ENCODE data around the gene RASGRP4.
A peak's percentile ranks its signal among the peaks of the same experiment; 100 is the strongest.
"Not testable (repeated sequence)": the region's sequence is repeated elsewhere in the genome, so short reads cannot be mapped to it uniquely, and the experiment has no call there.

The RASGRP4 gene

GRCh38 chr19:38412491-38412890 is 13.5 kb downstream of the RASGRP4 start:
- H3K9me3 Mint-ChIP-seq: no peaks in the 10 kb centered on the region
- H3K36me3 Mint-ChIP-seq (ENCODE audit: low read depth): peaks cover 11% of the 10 kb centered on the region
- H3K4me1 Mint-ChIP-seq (ENCODE audit: low read depth): peaks cover 9% of the 10 kb centered on the region
- H3K27me3 Mint-ChIP-seq (ENCODE audit: low read depth): no peaks in the 10 kb centered on the region
- H3K4me3 Mint-ChIP-seq: no peak overlapping the region
- H3K27ac Mint-ChIP-seq: no peak overlapping the region

GRCh38 chr19:38411898-38412297 is 14.1 kb downstream of the RASGRP4 start:
- H3K27me3 Mint-ChIP-seq (ENCODE audit: low read depth); H3K27ac Mint-ChIP-seq; H3K4me1 Mint-ChIP-seq (ENCODE audit: low read depth); H3K9me3 Mint-ChIP-seq; H3K4me3 Mint-ChIP-seq: not testable (repeated sequence)
- H3K36me3 Mint-ChIP-seq (ENCODE audit: low read depth): peaks cover 14% of the 10 kb centered on the region

GRCh38 chr19:38411041-38411712 is 14.8 kb downstream of the RASGRP4 start:
- Mint-ChIP-seq H3K9me3 (no peaks in the 10 kb centered on the region), H3K4me1 (ENCODE audit: low read depth) (no peaks in the 10 kb centered on the region), H3K27ac (no peak overlapping the region), H3K27me3 (ENCODE audit: low read depth) (no peaks in the 10 kb centered on the region), H3K4me3 (no peak overlapping the region), H3K36me3 (ENCODE audit: low read depth) (peaks cover 14% of the 10 kb centered on the region)

- H3K9me3 Mint-ChIP-seq; H3K4me3 Mint-ChIP-seq; H3K27ac Mint-ChIP-seq; H3K4me1 Mint-ChIP-seq (ENCODE audit: low read depth); H3K27me3 Mint-ChIP-seq (ENCODE audit: low read depth): not testable (repeated sequence)
- H3K36me3 Mint-ChIP-seq (ENCODE audit: low read depth): peaks cover 15% of the 10 kb centered on the region
These were observed 15.6 kb downstream of the RASGRP4 start for GRCh38 chr19:38410407-38410806.

- Mint-ChIP-seq H3K4me1 (ENCODE audit: low read depth) (no peaks in the 10 kb centered on the region), H3K27me3 (ENCODE audit: low read depth) (no peaks in the 10 kb centered on the region), H3K9me3 (no peaks in the 10 kb centered on the region), H3K4me3 (no peak overlapping the region), H3K36me3 (ENCODE audit: low read depth) (peaks cover 19% of the 10 kb centered on the region), H3K27ac (no peak overlapping the region)
These were observed 16.3 kb downstream of the RASGRP4 start for GRCh38 chr19:38409631-38410133.

GRCh38 chr19:38405276-38405675 is 20.7 kb downstream of the RASGRP4 start:
- no peaks in the 10 kb centered on the region for H3K9me3 Mint-ChIP-seq
- H3K27me3 Mint-ChIP-seq (ENCODE audit: low read depth): no peaks in the 10 kb centered on the region
- no peak overlapping the region for H3K4me3 Mint-ChIP-seq
- peaks cover 23% of the 10 kb centered on the region for H3K36me3 Mint-ChIP-seq (ENCODE audit: low read depth)
- no peak overlapping the region for H3K27ac Mint-ChIP-seq
- H3K4me1 Mint-ChIP-seq (ENCODE audit: low read depth): peaks cover 10% of the 10 kb centered on the region

- Mint-ChIP-seq H3K27me3 (ENCODE audit: low read depth) (no peaks in the 10 kb centered on the region), H3K27ac (no peak overlapping the region), H3K9me3 (no peaks in the 10 kb centered on the region), H3K4me3 (peak overlapping the region; percentile 90), H3K36me3 (ENCODE audit: low read depth) (peaks cover 22% of the 10 kb centered on the region), H3K4me1 (ENCODE audit: low read depth) (peaks cover 10% of the 10 kb centered on the region)
These were observed 21.2 kb downstream of the RASGRP4 start for GRCh38 chr19:38404858-38405257.

GRCh38 chr19:38402967-38403674 is 22.9 kb downstream of the RASGRP4 start, which contains the start of gene FAM98C:
FAM98C (plus strand) TSS chr19:38403093; CDS start chr19:38403154, 61 bp downstream.
- Mint-ChIP-seq H3K4me3 (peak within 1 kb of the TSS; percentile 90), H3K27ac (peak within 1 kb of the TSS; percentile 90), H3K36me3 (ENCODE audit: low read depth) (peaks cover 15% of the 10 kb centered on the region), H3K9me3 (no peaks in the 10 kb centered on the region), H3K27me3 (ENCODE audit: low read depth) (no peaks in the 10 kb centered on the region), H3K4me1 (ENCODE audit: low read depth) (peaks cover 10% of the 10 kb centered on the region)

- Mint-ChIP-seq H3K27me3 (ENCODE audit: low read depth) (no peaks in the 10 kb centered on the region), H3K9me3 (no peaks in the 10 kb centered on the region), H3K36me3 (ENCODE audit: low read depth) (peaks cover 12% of the 10 kb centered on the region), H3K27ac (peak overlapping the region; percentile 83), H3K4me3 (peak overlapping the region; percentile 90), H3K4me1 (ENCODE audit: low read depth) (peaks cover 10% of the 10 kb centered on the region)
These were observed 23.4 kb downstream of the RASGRP4 start for GRCh38 chr19:38402623-38402966.

- Mint-ChIP-seq H3K36me3 (ENCODE audit: low read depth) (peaks cover 9% of the 10 kb centered on the region), H3K4me3 (no peak overlapping the region), H3K27ac (no peak overlapping the region), H3K27me3 (ENCODE audit: low read depth) (no peaks in the 10 kb centered on the region), H3K4me1 (ENCODE audit: low read depth) (peaks cover 16% of the 10 kb centered on the region), H3K9me3 (no peaks in the 10 kb centered on the region)
These were observed 24.9 kb downstream of the RASGRP4 start for GRCh38 chr19:38401148-38401547.

- H3K36me3 Mint-ChIP-seq (ENCODE audit: low read depth): peaks cover 8% of the 10 kb centered on the region
- H3K4me3 Mint-ChIP-seq: no peak overlapping the region
- H3K9me3 Mint-ChIP-seq: no peaks in the 10 kb centered on the region
- H3K4me1 Mint-ChIP-seq (ENCODE audit: low read depth): peaks cover 16% of the 10 kb centered on the region
- no peaks in the 10 kb centered on the region for H3K27me3 Mint-ChIP-seq (ENCODE audit: low read depth)
- no peak overlapping the region for H3K27ac Mint-ChIP-seq
These were observed 25.7 kb downstream of the RASGRP4 start for GRCh38 chr19:38400361-38400760.

GRCh38 chr19:38399537-38399936 is 26.5 kb downstream of the RASGRP4 start:
- H3K4me1 Mint-ChIP-seq (ENCODE audit: low read depth): peaks cover 21% of the 10 kb centered on the region
- H3K36me3 Mint-ChIP-seq (ENCODE audit: low read depth): peaks cover 6% of the 10 kb centered on the region
- H3K27me3 Mint-ChIP-seq (ENCODE audit: low read depth): no peaks in the 10 kb centered on the region
- no peak overlapping the region for H3K4me3 Mint-ChIP-seq
- no peaks in the 10 kb centered on the region for H3K9me3 Mint-ChIP-seq
- H3K27ac Mint-ChIP-seq: no peak overlapping the region

GRCh38 chr19:38399081-38399480 is 26.9 kb downstream of the RASGRP4 start:
- Mint-ChIP-seq H3K9me3 (no peaks in the 10 kb centered on the region), H3K4me3 (no peak overlapping the region), H3K4me1 (ENCODE audit: low read depth) (peaks cover 19% of the 10 kb centered on the region), H3K27ac (no peak overlapping the region), H3K36me3 (ENCODE audit: low read depth) (peaks cover 5% of the 10 kb centered on the region), H3K27me3 (ENCODE audit: low read depth) (peaks cover 1% of the 10 kb centered on the region)

GRCh38 chr19:38395381-38396114 is 30.5 kb downstream of the RASGRP4 start:
- Mint-ChIP-seq H3K9me3 (no peaks in the 10 kb centered on the region), H3K4me1 (ENCODE audit: low read depth) (peaks cover 18% of the 10 kb centered on the region), H3K27me3 (ENCODE audit: low read depth) (peaks cover 23% of the 10 kb centered on the region), H3K4me3 (peak overlapping the region; percentile 86), H3K36me3 (ENCODE audit: low read depth) (peaks cover 8% of the 10 kb centered on the region), H3K27ac (peak overlapping the region; percentile 84)

Measured in T-helper 1 cell treated with Interleukin-12 subunit alpha and Interleukin-12 subunit beta and Interleukin-4 antibody, amounts not matched to agents 30 μg/mL and 1 μg/mL, for 36 hours (primary cell).